Body of pancreas (tissue), 4 donors: ENCODE results near the gene NBPF15. TPM values are rescaled to one million over a fixed set of nuclear protein-coding genes. Genes with fewer than 3 reads are reported as not detected.
"Not testable (repeated sequence)": the region's sequence is repeated elsewhere in the genome, so short reads cannot be mapped to it uniquely, and the experiment has no call there.

Source experiments
- ATAC-seq: fragments of 150-250 bp; one replicate; pipeline ENCODE4 v1.9.1; 2016
- DNase-seq, 4 donors: peaks; one replicate each; pipeline ENCODE4 v3.0.0-alpha.2; 2019
- H3K27ac ChIP-seq, 4 donors: fragments of 200-600 bp; sonication (generic); 1 replicate in 3 of 4; 2 replicates in 1 of 4; pipeline versions ENCODE4 v1.5.1 to v1.6.1; 2016 to 2019; ENCODE audit warnings: mild to moderate bottlenecking in 1 of 4, mixed read lengths in 1 of 4, moderate library complexity in 1 of 4
- H3K27me3 ChIP-seq, 2 donors: fragments of 200-600 bp; sonication (generic); one replicate each; pipeline ENCODE4 v1.6.0; 2016; ENCODE audit warnings: mild to moderate bottlenecking in 1 of 2
- H3K36me3 ChIP-seq, 2 donors: fragments of 200-600 bp; sonication (generic); replicated peaks in 1 of 2; 2 replicates each; pipeline ENCODE4 v1.5.1; 2016; ENCODE audit warnings: low read depth in 2 of 2; ENCODE audit not compliant: insufficient read depth in 1 of 2
- H3K4me1 ChIP-seq: fragments of 200-600 bp; sonication (generic); one replicate; pipeline ENCODE4 v1.6.0; 2016
- H3K4me3 ChIP-seq, 2 donors: fragments of 200-600 bp; sonication (generic); 1 replicate in 1 of 2; 2 replicates in 1 of 2; pipeline ENCODE4 v1.5.1; 2016 to 2019
- H3K9me3 ChIP-seq, 3 donors: fragments of 200-600 bp; sonication (generic); 1 replicate in 2 of 3; 2 replicates in 1 of 3; pipeline ENCODE4 v1.5.1; 2016
- POLR2A ChIP-seq, 3 donors: fragments of 450-650 bp; IDR thresholded peaks; one replicate each; pipeline ENCODE4 v1.6.1; 2016; ENCODE audit warnings: antibody characterized with exemption in 3 of 3, mild to moderate bottlenecking in 2 of 3
- WGBS, 2 donors: methylation state at CpG; one replicate each; pipeline ENCODE4 v1.1.5; 2017; 5-methylcytosine and 5-hydroxymethylcytosine counted together
- intact Hi-C: fragments of 100-400 bp; cut with DNase I; formaldehyde crosslinking; loops from one replicate; pipeline ENCODE4 v1.15.1; 2023
- small RNA-seq: library from RNA; depleted of rRNA; stranded (forward); fragments of <200 nt; gene quantifications from one replicate; pipeline ENCODE3, GENCODE V24; 2016
- total RNA-seq, 2 donors: library from RNA; depleted of rRNA; stranded (reverse); fragments of >200 nt; gene quantifications; one replicate each; pipeline ENCODE4 v1.1.0, GENCODE V29; 2016

Gene NBPF15
- total RNA-seq, 2 donors from 2014 or later: 19.4 to 30.9 TPM

- H3K4me1 ChIP-seq, ATAC-seq, DNase-seq, H3K9me3 ChIP-seq, H3K27me3 ChIP-seq, H3K4me3 ChIP-seq, H3K27ac ChIP-seq, H3K36me3 ChIP-seq, intact Hi-C loops: not testable (repeated sequence)
- 43 to 68% methylated on average over 4 to 7 of the region's 7 CpGs for WGBS, 2 donors
Measured at GRCh38 chr1:144439737-144440136, 21.7 kb downstream of the NBPF15 start.

DNA sequence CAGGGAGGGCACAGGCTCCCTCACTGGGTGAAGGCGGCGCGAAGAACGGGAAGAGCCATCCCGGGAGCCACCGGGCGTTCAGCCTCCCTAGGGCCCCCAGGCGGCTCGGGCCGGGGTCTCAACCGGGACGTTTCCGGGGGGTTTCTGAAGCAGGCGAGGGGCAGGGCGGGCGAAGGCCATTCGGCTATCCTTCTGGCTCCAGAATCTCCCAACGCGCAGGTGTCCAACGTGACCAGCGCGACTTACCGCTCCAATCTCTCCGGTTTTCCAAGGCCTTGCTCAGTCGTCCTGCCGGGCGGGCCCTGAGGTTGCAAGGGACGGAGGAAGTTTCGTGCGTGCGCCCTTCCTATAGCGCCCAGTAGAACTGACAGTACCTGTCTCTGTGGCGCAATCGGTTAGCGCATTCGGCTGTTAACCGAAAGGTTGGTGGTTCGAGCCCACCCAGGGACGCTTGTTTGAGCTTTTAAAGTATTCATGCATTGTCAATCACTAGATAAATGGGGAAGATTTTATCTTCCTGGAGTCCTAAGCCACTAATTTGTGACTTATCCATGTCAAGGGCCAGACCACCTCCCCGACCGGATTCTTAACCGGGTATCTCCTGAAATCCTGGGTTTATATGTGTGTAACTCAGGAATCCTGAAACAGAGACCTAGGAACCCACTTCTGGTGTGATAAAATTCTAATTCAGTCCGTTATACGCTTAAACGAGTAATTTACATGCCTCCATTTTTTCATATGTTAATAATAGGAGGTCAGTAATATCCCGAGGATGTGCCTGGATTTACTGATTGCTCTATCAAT, 42.4 kb downstream of the NBPF15 start:
- H3K9me3 ChIP-seq, H3K4me3 ChIP-seq, H3K4me1 ChIP-seq, ATAC-seq, H3K27me3 ChIP-seq, H3K36me3 ChIP-seq, intact Hi-C loops: not testable (repeated sequence)
- H3K27ac ChIP-seq: peak overlapping the region in 2 of 4 donors; percentile 4 to 44
- WGBS, 2 donors: 3 to 7% methylated on average over 13 to 36 of the region's 46 CpGs
- DNase-seq: peak; percentile 25 to 51 (median 36)
- peak in 1 of 3 donors; percentile 20 for TF ChIP-seq POLR2A (IDR thresholded peaks at IDR 0.05)

GRCh38 chr1:144413404-144414118, 47.9 kb downstream of the NBPF15 start:
- H3K27me3 ChIP-seq, H3K4me3 ChIP-seq, H3K4me1 ChIP-seq, ATAC-seq, H3K9me3 ChIP-seq, DNase-seq, intact Hi-C loops, H3K36me3 ChIP-seq: not testable (repeated sequence)
- 36 to 56% methylated on average over 6 to 7 of the region's 26 CpGs for WGBS, 2 donors
- peak overlapping the region in 2 of 4 donors; percentile 80 to 83 for H3K27ac ChIP-seq

- H3K4me1 ChIP-seq, H3K27me3 ChIP-seq, H3K4me3 ChIP-seq, H3K9me3 ChIP-seq, intact Hi-C loops, H3K36me3 ChIP-seq: not testable (repeated sequence)
- 4 to 7% methylated on average over 16 to 30 of the region's 41 CpGs for WGBS, 2 donors
- ATAC-seq: peak; percentile 85
- peak; percentile 95 to 100 (median 99) for TF ChIP-seq POLR2A (IDR thresholded peaks at IDR 0.05)
- peak; percentile 80 to 88 (median 82) for DNase-seq
- peak overlapping the region; percentile 25 to 83 (median 75) for H3K27ac ChIP-seq
Measured at GRCh38 chr1:144412491-144413403, 48.7 kb downstream of the NBPF15 start.

DNA sequence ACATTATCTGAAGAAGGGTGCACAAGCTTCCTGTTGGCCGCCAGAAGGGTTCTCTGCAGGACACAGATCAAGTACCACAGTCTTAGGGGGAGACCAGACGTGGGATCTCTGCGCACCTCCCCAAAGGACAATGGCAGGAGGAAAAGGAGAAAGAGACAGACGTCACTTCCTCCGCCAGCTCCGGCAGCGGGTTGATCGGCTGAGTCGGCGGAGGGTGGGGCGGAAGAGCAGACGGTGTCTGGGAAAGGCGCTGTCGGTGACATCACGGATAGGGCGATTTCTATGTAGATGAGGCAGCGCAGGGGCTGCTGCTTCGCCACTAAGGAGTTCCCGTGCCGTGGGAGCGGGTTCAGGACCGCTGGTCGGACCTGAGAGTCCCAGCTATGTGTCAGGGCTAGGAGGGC, 49.4 kb downstream of the NBPF15 start:
- H3K4me1 ChIP-seq, H3K4me3 ChIP-seq, H3K9me3 ChIP-seq, H3K27me3 ChIP-seq, intact Hi-C loops, H3K36me3 ChIP-seq: not testable (repeated sequence)
- peak overlapping the region; percentile 25 to 80 (median 68) for H3K27ac ChIP-seq
- WGBS, 2 donors: 0% methylated on average over 10 to 16 of the region's 23 CpGs
- DNase-seq (peak; percentile 80 to 88 (median 80)), ATAC-seq (peak; percentile 88)

DNA sequence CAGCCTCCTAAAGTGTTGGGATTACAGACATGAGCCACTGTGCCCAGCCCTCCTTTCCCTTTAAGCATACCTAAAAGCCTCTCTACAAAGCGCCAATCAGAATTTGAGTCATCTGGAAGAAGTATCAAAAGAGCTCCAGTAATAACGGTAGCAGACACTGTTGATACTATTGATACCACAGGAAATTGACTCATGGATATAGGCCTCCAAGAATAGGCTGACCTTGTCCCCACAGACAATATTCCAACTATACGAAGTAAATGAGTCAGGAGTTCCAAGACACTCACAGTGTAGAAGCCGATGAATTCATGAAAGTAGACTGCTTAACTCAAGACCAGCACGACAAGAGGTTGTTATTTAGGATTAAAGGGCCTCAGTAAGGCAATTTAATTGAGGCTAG, 58.7 kb downstream of the NBPF15 start:
- H3K27me3 ChIP-seq, H3K4me3 ChIP-seq, H3K4me1 ChIP-seq, intact Hi-C loops, H3K36me3 ChIP-seq, DNase-seq, H3K27ac ChIP-seq, H3K9me3 ChIP-seq, ATAC-seq: not testable (repeated sequence)
- 49 to 57% methylated on average over 2 to 4 of the region's 5 CpGs for whole genome bisulfite sequencing, 2 donors

DNA sequence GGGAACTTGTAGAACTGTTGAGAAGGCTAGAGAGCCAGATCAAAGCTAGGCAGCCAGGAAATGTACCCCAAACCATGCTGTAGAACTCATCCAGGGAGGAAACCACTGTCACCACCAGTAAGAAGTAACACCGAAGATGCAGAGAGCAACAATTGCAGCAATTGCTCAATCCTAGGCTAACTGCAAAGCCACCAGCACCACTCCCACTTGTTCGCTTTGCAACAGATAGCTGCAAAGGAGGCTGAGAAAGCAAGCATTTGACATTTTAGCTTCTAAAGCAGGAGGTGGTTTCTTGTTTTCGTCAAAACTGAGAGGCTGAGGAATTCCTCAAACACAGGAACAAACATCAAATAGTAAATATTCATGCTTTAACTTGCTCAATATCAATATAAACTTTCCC, 89.8 kb downstream of the NBPF15 start:
- ATAC-seq: not testable (repeated sequence)

More for the DNA sequence above, 89.8 kb downstream of the NBPF15 start:
- H3K4me3 ChIP-seq, H3K36me3 ChIP-seq, intact Hi-C loops, H3K4me1 ChIP-seq, DNase-seq, H3K27ac ChIP-seq, H3K9me3 ChIP-seq, H3K27me3 ChIP-seq: not testable (repeated sequence)
- WGBS, 2 donors: no CpG with 5 or more reads among the region's 3 CpGs

Small RNA genes within 50 kb of the gene (small RNA-seq; reads per million reads assigned to genes)
- gene AC246785.4 (not detected), gene RNVU1-15 (not detected)

Other genes starting within 250 kb of the NBPF15 start
- not detected for gene PPIAL4E, start 88.0 kb downstream of the NBPF15 start, total RNA-seq
- not detected for gene PPIAL4F, start 131.2 kb upstream of the NBPF15 start, total RNA-seq